ENCODE measurements around the gene SERINC2. TPM values are rescaled to one million over a fixed set of nuclear protein-coding genes. Genes with fewer than 3 reads are reported as not detected.

Gene SERINC2
- total and polyA plus RNA-seq, 9 of the 15 experiments (the other 6 are each of a cell fraction or from before 2014, with no cell fraction given): 0.07 to 1.2 (median 0.70) TPM; not detected in 2

GRCh38 chr1:31428436-31429221 is 15.6 kb downstream of the SERINC2 start:
- Histone ChIP-seq H3K36me3 (ENCODE audit: control insufficient read depth, insufficient read depth, low read length) (no peaks in the 10 kb centered on the region), H2AFZ (ENCODE audit: low read depth, low read length) (no peak overlapping the region), H3K27me3 (ENCODE audit: control insufficient read depth in 2 of 2, insufficient read depth in 2 of 2, low read length in 2 of 2) (peaks cover 5 to 31% of the 10 kb centered on the region in 2 experiments; a peak in 3 of 5 replicates), H3K27ac (ENCODE audit: extremely low read depth, low read depth, low read length) (no peak overlapping the region), H3K4me3 (no peak overlapping the region), H3K9me1 (ENCODE audit: control insufficient read depth, insufficient read depth, low read length) (peaks cover 5% of the 10 kb centered on the region), H3K4me2 (ENCODE audit: insufficient read depth, low read length) (no peak overlapping the region), H3K9me3 (replicated peaks; ENCODE audit: control insufficient read depth, insufficient read depth, low read depth, low read length) (no peaks in the 10 kb centered on the region), H3K4me1 (replicated peaks in 1 of 2; ENCODE audit: control insufficient read depth in 2 of 2, insufficient read depth in 2 of 2, low read length in 2 of 2) (peaks cover 0 to 12% of the 10 kb centered on the region in 2 experiments; a peak in 1 of 5 replicates), H3K9ac (ENCODE audit: insufficient read depth in 1 of 2, low read depth in 2 of 2, low read length in 2 of 2) (0 out of 4 replicates have a peak overlapping the region, but pooled peaks of 1 of the 2 experiments have one; percentile 13), H3K79me2 (ENCODE audit: control insufficient read depth, insufficient read depth, low read length) (no peaks in the 10 kb centered on the region), H4K20me1 (replicated peaks; ENCODE audit: control insufficient read depth, insufficient read depth, low read length) (peaks cover 18% of the 10 kb centered on the region)
- WGBS (ENCODE audit: insufficient coverage, low coverage, missing lambda C conversion rate): 18% methylated on average over 12 of the region's 12 CpGs
- no TSS peak for BruUV-seq (replicated peaks)
- CTCF ChIA-PET (ENCODE audit: low intra/inter-chr PET ratio): no interaction called here
- ATAC-seq (no peak), FAIRE-seq (no peak), DNase-seq (ENCODE audit: extremely low read depth in 1 of 4, low spot score in 3 of 4) (no peak)
- intact Hi-C loops (cut with micrococcal nuclease) (loop anchor here (10.0 kb wide), 1 partner anchor 116 kb away; no protein-coding TSS in a partner anchor), in situ Hi-C loops (cut with MboI) (loop anchor here (5.0 kb wide), 1 partner anchor 246 kb away; no protein-coding TSS in a partner anchor)
- TF ChIP-seq CGGBP1 (CRISPR knock-in tag; IDR thresholded peaks at IDR 0.05) (no peak), SMARCC2 (IDR thresholded peaks at IDR 0.05; ENCODE audit: low read depth) (no peak), CHCHD3 (CRISPR knock-in tag; IDR thresholded peaks at IDR 0.05) (no peak), ILK (tag; IDR thresholded peaks at IDR 0.05; ENCODE audit: borderline replicate concordance, low read depth) (no peak), ZNF398 (CRISPR knock-in tag; IDR thresholded peaks at IDR 0.05) (no peak), ZNF280A (IDR thresholded peaks at IDR 0.05; ENCODE audit: low read depth, partially characterized antibody) (no peak), POLR2AphosphoS5 (IDR thresholded peaks at IDR 0.05; ENCODE audit: control insufficient read depth, insufficient read depth, low read depth, low read length) (no peak), TEAD2 (tag; IDR thresholded peaks at IDR 0.05) (no peak), ELK1 (CRISPR knock-in tag; IDR thresholded peaks at IDR 0.05) (no peak), ZNF263 (CRISPR knock-in tag; IDR thresholded peaks at IDR 0.05; ENCODE audit: borderline replicate concordance) (no peak), ZNF174 (CRISPR knock-in tag; IDR thresholded peaks at IDR 0.05) (no peak), KDM5B (IDR thresholded peaks at IDR 0.05; ENCODE audit: insufficient replicate concordance, low read depth, low read length) (no peak), ZNF431 (CRISPR knock-in tag; IDR thresholded peaks at IDR 0.05) (no peak)
- POLR2A ChIA-PET: no interaction called here

Data from K562 (cell line).